H1 (cell line): ENCODE data around the gene RNF187. TPM values are rescaled to one million over a fixed set of nuclear protein-coding genes. Genes with fewer than 3 reads are reported as not detected.

Experiments used
- ASH2L ChIP-seq: fragments of 200-600, 300-600 bp; sonication (generic); IDR thresholded peaks from one replicate; pipeline ENCODE4 v1.7.1; 2017; ENCODE audit warnings: low read length
- BACH1 ChIP-seq: IDR thresholded peaks from 2 replicates; pipeline ENCODE4 v1.6.1; 2012; ENCODE audit warnings: low read length, improper control_type of control experiment
- NRF1 ChIP-seq: IDR thresholded peaks from 2 replicates; pipeline ENCODE4 v1.6.1; 2011; ENCODE audit warnings: mild to moderate bottlenecking, low read depth, low read length, improper control_type of control experiment
- polyA plus RNA-seq, 7 experiments: library from polyadenylated mRNA; depleted of rRNA in 3 of 7; stranded (reverse) in 5 of 7; unstranded in 2 of 7; fragments of >200 nt in 5 of 7; fragments of 200-250 nt in 2 of 7; gene quantifications; 1 replicate in 5 of 7; 2 replicates in 1 of 7; 4 replicates in 1 of 7; pipeline versions ENCODE4 v1.2.1 to v1.2.3, GENCODE V29; 2011 to 2013; ENCODE audit warnings: missing spikeins in 2 of 7, mixed read lengths in 2 of 7
- total RNA-seq: library from RNA; stranded (reverse); fragmentation: NEBNext Ultra II Directional; extraction: Animal tissue kit (Norgen Biotek cat#: 25700); gene quantifications from 2 replicates; pipeline ENCODE4 v1.2.1, GENCODE V29; 2021

Gene RNF187
- total and polyA plus RNA-seq, 2 of the 8 experiments (the other 6 are each of a cell fraction or from before 2014, with no cell fraction given): 47.0 to 113 TPM

GRCh38 chr1:228494391-228494790 is 7.2 kb downstream of the RNF187 start (continued):
- no peak for TF ChIP-seq BACH1
- TF ChIP-seq NRF1: no peak
- no peak for TF ChIP-seq ASH2L
